CD4-positive, alpha-beta T cell treated with Interleukin-6 at 100 ng/mL for 8 hours (primary cell): ENCODE data around the gene MPP1.

ENCODE experiments used
- DNase-seq: peaks from one replicate; pipeline ENCODE4 v3.0.0-alpha.2; 2020; ENCODE audit warnings: mixed read lengths, low spot score

MPP1 gene

GRCh38 chrX:154775419-154776349 lies 29.6 kb downstream of the MPP1 start:
- DNase-seq = no peak

GRCh38 chrX:154774622-154775021 lies 30.7 kb downstream of the MPP1 start:
- DNase-seq = no peak

GRCh38 chrX:154762537-154763296 lies 42.6 kb downstream of the MPP1 start, which contains the start of gene DKC1:
Gene DKC1 (plus strand): TSS chrX:154762864. CDS start chrX:154762966, 102 bp downstream.
- DNase-seq = peak; percentile 96

GRCh38 chrX:154761977-154762536 lies 43.2 kb downstream of the MPP1 start:
- DNase-seq = peak; percentile 9

- DNase-seq = no peak
Measured at GRCh38 chrX:154758696-154759095, 46.6 kb downstream of the MPP1 start.

GRCh38 chrX:154751669-154752271 lies 53.5 kb downstream of the MPP1 start:
- no peak for DNase-seq

GRCh38 chrX:154751203-154751668 lies 54.0 kb downstream of the MPP1 start:
- DNase-seq = peak; percentile 14

- peak; percentile 26 for DNase-seq
Measured at GRCh38 chrX:154750301-154751202, 54.7 kb downstream of the MPP1 start, which contains the start of gene GAB3. Gene GAB3 (minus strand): TSS chrX:154751077. CDS start chrX:154751025, 52 bp downstream.

GRCh38 chrX:154749856-154750255 lies 55.4 kb downstream of the MPP1 start:
- DNase-seq = no peak

GRCh38 chrX:154748712-154749339 lies 56.5 kb downstream of the MPP1 start:
- peak; percentile 65 for DNase-seq

- DNase-seq = no peak
Measured at GRCh38 chrX:154742613-154743012, 62.7 kb downstream of the MPP1 start.

- DNase-seq = no peak
Measured at GRCh38 chrX:154739952-154740465, 65.3 kb downstream of the MPP1 start.

GRCh38 chrX:154738011-154738738 lies 67.1 kb downstream of the MPP1 start:
- DNase-seq = peak; percentile 26

GRCh38 chrX:154737136-154737535 lies 68.1 kb downstream of the MPP1 start:
- no peak for DNase-seq

GRCh38 chrX:154735695-154736393 lies 69.4 kb downstream of the MPP1 start:
- no peak for DNase-seq

- DNase-seq = peak; percentile 52
Measured at GRCh38 chrX:154734061-154734781, 71.1 kb downstream of the MPP1 start.

- no peak for DNase-seq
Measured at GRCh38 chrX:154733066-154733425, 72.2 kb downstream of the MPP1 start.

- DNase-seq = no peak
Measured at GRCh38 chrX:154732421-154733065, 72.7 kb downstream of the MPP1 start.
